ENCODE results near the gene ARHGAP19.
A peak's percentile ranks its signal among the peaks of the same experiment; 100 is the strongest.

The ARHGAP19 gene

GRCh38 chr10:97292097-97292861 lies at the start of gene ARHGAP19:
TSS of gene ARHGAP19 (minus strand) at chr10:97292637. CDS start at chr10:97292627, 10 bp downstream.
- DNase-seq (ENCODE audit: low read depth), result peak; percentile 90

- DNase-seq (ENCODE audit: low read depth), result no peak
These were observed 49.0 kb upstream of the ARHGAP19 start for GRCh38 chr10:97341416-97341815.

GRCh38 chr10:97338041-97338440 lies 45.6 kb upstream of the ARHGAP19 start:
- no peak for DNase-seq (ENCODE audit: low read depth)

GRCh38 chr10:97336942-97337831 lies 44.8 kb upstream of the ARHGAP19 start:
- DNase-seq (ENCODE audit: low read depth), result no peak

GRCh38 chr10:97336446-97336845 lies 44.0 kb upstream of the ARHGAP19 start:
- no peak for DNase-seq (ENCODE audit: low read depth)

GRCh38 chr10:97336006-97336405 lies 43.6 kb upstream of the ARHGAP19 start:
- DNase-seq (ENCODE audit: low read depth), result no peak

GRCh38 chr10:97335188-97335619 lies 42.8 kb upstream of the ARHGAP19 start:
- no peak for DNase-seq (ENCODE audit: low read depth)

GRCh38 chr10:97334370-97335175 lies 42.1 kb upstream of the ARHGAP19 start, which contains the start of gene FRAT2:
TSS of gene FRAT2 (minus strand) at chr10:97334729. CDS start at chr10:97334572, 157 bp downstream.
- DNase-seq (ENCODE audit: low read depth), result peak; percentile 81

- DNase-seq (ENCODE audit: low read depth), result no peak
These were observed 41.3 kb upstream of the ARHGAP19 start for GRCh38 chr10:97333601-97334369.

- DNase-seq (ENCODE audit: low read depth), result no peak
These were observed 40.8 kb upstream of the ARHGAP19 start for GRCh38 chr10:97333351-97333600.

GRCh38 chr10:97332591-97333350 lies 40.3 kb upstream of the ARHGAP19 start:
- DNase-seq (ENCODE audit: low read depth), result no peak

GRCh38 chr10:97331153-97331703 lies 38.8 kb upstream of the ARHGAP19 start:
- DNase-seq (ENCODE audit: low read depth), result no peak

- DNase-seq (ENCODE audit: low read depth), result no peak
These were observed 37.3 kb upstream of the ARHGAP19 start for GRCh38 chr10:97329766-97330165.

- no peak for DNase-seq (ENCODE audit: low read depth)
These were observed 36.4 kb upstream of the ARHGAP19 start for GRCh38 chr10:97328646-97329453.

GRCh38 chr10:97327348-97328294 lies 35.2 kb upstream of the ARHGAP19 start:
- no peak for DNase-seq (ENCODE audit: low read depth)

GRCh38 chr10:97325754-97326153 lies 33.3 kb upstream of the ARHGAP19 start:
- DNase-seq (ENCODE audit: low read depth), result no peak

- no peak for DNase-seq (ENCODE audit: low read depth)
These were observed 31.1 kb upstream of the ARHGAP19 start for GRCh38 chr10:97323501-97323900.

- DNase-seq (ENCODE audit: low read depth), result no peak
These were observed 29.4 kb upstream of the ARHGAP19 start for GRCh38 chr10:97321804-97322190.

Measured in activated T-cell treated with anti-CD3 and anti-CD28 coated beads for 24 hours (primary cell).